Effector memory CD4-positive, alpha-beta T cell (primary cell): ENCODE data around the gene TAF4B.

Experiments used
- DNase-seq, 3 donors: peaks; one replicate each; pipeline ENCODE4 v3.0.0-alpha.2; 2020
- H3K27ac ChIP-seq: 2 replicates; pipeline ENCODE4 v1.7.0; 2013; ENCODE audit warnings: mild to moderate bottlenecking, low read length, moderate library complexity; ENCODE audit not compliant: insufficient read depth, poor library complexity, severe bottlenecking
- H3K27me3 ChIP-seq: replicated peaks from 2 replicates; pipeline ENCODE4 v1.7.0; 2013; ENCODE audit warnings: mild to moderate bottlenecking, low read length; ENCODE audit not compliant: insufficient read depth, control insufficient read depth, poor library complexity, severe bottlenecking
- H3K36me3 ChIP-seq: 2 replicates; pipeline ENCODE4 v1.7.0; 2013; ENCODE audit warnings: mild to moderate bottlenecking, low read length, moderate library complexity; ENCODE audit not compliant: control insufficient read depth, insufficient read depth
- H3K4me1 ChIP-seq: 2 replicates; pipeline ENCODE4 v1.7.0; 2013; ENCODE audit warnings: low read length, mild to moderate bottlenecking; ENCODE audit not compliant: control insufficient read depth, insufficient read depth, poor library complexity, severe bottlenecking
- H3K4me3 ChIP-seq: 2 replicates; pipeline ENCODE4 v1.7.0; 2013; ENCODE audit warnings: low read length, low read depth, mild to moderate bottlenecking; ENCODE audit not compliant: insufficient read depth, poor library complexity, severe bottlenecking
- H3K9me3 ChIP-seq: 2 replicates; pipeline ENCODE4 v1.7.0; 2013; ENCODE audit warnings: mild to moderate bottlenecking, low read length, moderate library complexity; ENCODE audit not compliant: control insufficient read depth

Gene TAF4B

GRCh38 chr18:26440644-26441043, 214.4 kb downstream of the TAF4B start:
- Histone ChIP-seq H3K4me3 (no peak overlapping the region), H3K9me3 (no peaks in the 10 kb centered on the region), H3K27ac (no peak overlapping the region), H3K4me1 (no peaks in the 10 kb centered on the region), H3K27me3 (no peaks in the 10 kb centered on the region), H3K36me3 (no peaks in the 10 kb centered on the region)
- no peak for DNase-seq
